Measurements from ENCODE around the gene MGLL. TPM values are rescaled to one million over a fixed set of nuclear protein-coding genes. Genes with fewer than 3 reads are reported as not detected.

The MGLL gene
- total RNA-seq, 1 donor from 2014 or later = 2.5 TPM

- no peaks in the 10 kb centered on the region for H3K36me3 Mint-ChIP-seq
- no peak overlapping the region for H3K27ac Mint-ChIP-seq
- H3K9me3 Mint-ChIP-seq = peaks cover 1% of the 10 kb centered on the region
- H3K4me3 Mint-ChIP-seq = peak overlapping the region; percentile 91
- TF ChIP-seq CTCF (IDR thresholded peaks at IDR 0.05; ENCODE audit: unreplicated experiment) = no peak
- H3K27me3 Mint-ChIP-seq (ENCODE audit: low read depth) = peaks cover 49% of the 10 kb centered on the region
- H3K4me1 Mint-ChIP-seq = peaks cover 19% of the 10 kb centered on the region
- no peak for DNase-seq (ENCODE audit: low spot score in 2 of 2, unreplicated experiment in 2 of 2)
Observed at GRCh38 chr3:127821394-127821793, 921 bp downstream of the MGLL start.

GRCh38 chr3:127820826-127821313, 1.4 kb downstream of the MGLL start:
- H3K36me3 Mint-ChIP-seq = no peaks in the 10 kb centered on the region
- peaks cover 19% of the 10 kb centered on the region for H3K4me1 Mint-ChIP-seq
- no peak overlapping the region for H3K4me3 Mint-ChIP-seq
- H3K27me3 Mint-ChIP-seq (ENCODE audit: low read depth) = peaks cover 49% of the 10 kb centered on the region
- no peak for TF ChIP-seq CTCF (IDR thresholded peaks at IDR 0.05; ENCODE audit: unreplicated experiment)
- no peak for DNase-seq (ENCODE audit: low spot score in 2 of 2, unreplicated experiment in 2 of 2)
- H3K27ac Mint-ChIP-seq = no peak overlapping the region
- H3K9me3 Mint-ChIP-seq = no peaks in the 10 kb centered on the region

GRCh38 chr3:127820221-127820825, 2.0 kb downstream of the MGLL start:
- no peak overlapping the region for H3K4me3 Mint-ChIP-seq
- no peak for TF ChIP-seq CTCF (IDR thresholded peaks at IDR 0.05; ENCODE audit: unreplicated experiment)
- no peak for DNase-seq (ENCODE audit: low spot score in 2 of 2, unreplicated experiment in 2 of 2)
- H3K36me3 Mint-ChIP-seq = no peaks in the 10 kb centered on the region
- H3K4me1 Mint-ChIP-seq = peaks cover 19% of the 10 kb centered on the region
- H3K27me3 Mint-ChIP-seq (ENCODE audit: low read depth) = peaks cover 44% of the 10 kb centered on the region
- H3K9me3 Mint-ChIP-seq = no peaks in the 10 kb centered on the region
- H3K27ac Mint-ChIP-seq = no peak overlapping the region

- peaks cover 39% of the 10 kb centered on the region for H3K27me3 Mint-ChIP-seq (ENCODE audit: low read depth)
- no peaks in the 10 kb centered on the region for H3K36me3 Mint-ChIP-seq
- peaks cover 19% of the 10 kb centered on the region for H3K4me1 Mint-ChIP-seq
- no peak overlapping the region for H3K4me3 Mint-ChIP-seq
- no peaks in the 10 kb centered on the region for H3K9me3 Mint-ChIP-seq
- H3K27ac Mint-ChIP-seq = no peak overlapping the region
- no peak for TF ChIP-seq CTCF (IDR thresholded peaks at IDR 0.05; ENCODE audit: unreplicated experiment)
- no peak for DNase-seq (ENCODE audit: low spot score in 2 of 2, unreplicated experiment in 2 of 2)
Observed at GRCh38 chr3:127819656-127820055, 2.7 kb downstream of the MGLL start.

GRCh38 chr3:127819086-127819485, 3.2 kb downstream of the MGLL start:
- Mint-ChIP-seq H3K36me3 (no peaks in the 10 kb centered on the region), H3K27ac (no peak overlapping the region), H3K27me3 (ENCODE audit: low read depth) (peaks cover 33% of the 10 kb centered on the region), H3K4me1 (peaks cover 19% of the 10 kb centered on the region), H3K4me3 (no peak overlapping the region), H3K9me3 (no peaks in the 10 kb centered on the region)
- TF ChIP-seq CTCF (IDR thresholded peaks at IDR 0.05; ENCODE audit: unreplicated experiment) = no peak
- no peak for DNase-seq (ENCODE audit: low spot score in 2 of 2, unreplicated experiment in 2 of 2)

Data from mesothelial cell of epicardium (in vitro differentiated cells).